ENCODE data around the gene LYAR. TPM values are rescaled to one million over a fixed set of nuclear protein-coding genes. Genes with fewer than 3 reads are reported as not detected.

Gene LYAR
- polyA plus RNA-seq, 1 of the 3 experiments (the other 2 are of a cell fraction) = 11.2 TPM

- Histone ChIP-seq H4K20me1 (ENCODE audit: insufficient read depth) (no peaks in the 10 kb centered on the region), H3K27me3 (ENCODE audit: insufficient read depth) (no peaks in the 10 kb centered on the region), H3K9me2 (no peaks in the 10 kb centered on the region), H3K4me3 (ENCODE audit: low read depth in 2 of 2, low read length in 1 of 2) (no peak overlapping the region), H3K9me3 (no peaks in the 10 kb centered on the region), H3F3A (replicated peaks; ENCODE audit: insufficient read depth) (peaks cover 5% of the 10 kb centered on the region), H3K9ac (no peak overlapping the region), H3K4me2 (no peak overlapping the region), H2AFZ (ENCODE audit: low read depth) (no peak overlapping the region), H3K4me1 (ENCODE audit: control insufficient read depth in 1 of 2, insufficient read depth in 2 of 2, low read depth in 1 of 2, low read length in 1 of 2) (no peaks in the 10 kb centered on the region), H3K36me3 (replicated peaks in 1 of 2; ENCODE audit: control insufficient read depth in 1 of 2, insufficient read depth in 2 of 2, low read length in 1 of 2) (no peaks in the 10 kb centered on the region), H3K27ac (ENCODE audit: low read depth in 2 of 2, low read length in 1 of 2) (no peak overlapping the region), H3K79me2 (ENCODE audit: insufficient read depth) (no peaks in the 10 kb centered on the region)
- 68% methylated on average over 6 of the region's 6 CpGs for WGBS (ENCODE audit: low lambda C conversion rate)
- CTCF ChIA-PET = interaction anchor here (1.2 to 1.5 kb wide), 2 partner anchors 63 to 81 kb away, joined by 3 to 5 read pairs; no protein-coding TSS in a partner anchor
- POLR2A ChIA-PET = no interaction called here
- no peak for DNase-seq
- no peak for TF ChIP-seq MEF2A (IDR thresholded peaks at IDR 0.05; ENCODE audit: borderline replicate concordance, low read depth)
- TF ChIP-seq JUND (IDR thresholded peaks at IDR 0.05) = no peak
- no peak for TF ChIP-seq USF2 (IDR thresholded peaks at IDR 0.05; ENCODE audit: borderline replicate concordance, low read depth, low read length)
- TF ChIP-seq POLR2AphosphoS5 (IDR thresholded peaks at IDR 0.05; ENCODE audit: low read depth, low read length) = no peak
- no peak for TF ChIP-seq ELF1 (IDR thresholded peaks at IDR 0.05)
- TF ChIP-seq USF1 (IDR thresholded peaks at IDR 0.05; ENCODE audit: borderline replicate concordance, low read depth) = no peak
- no peak for TF ChIP-seq TCF12 (IDR thresholded peaks at IDR 0.05)
- no peak for TF ChIP-seq EZH2phosphoT487 (IDR thresholded peaks at IDR 0.05; ENCODE audit: borderline replicate concordance, low read depth)
- TF ChIP-seq FOSL2 (IDR thresholded peaks at IDR 0.05; ENCODE audit: borderline replicate concordance, low read depth) = no peak
- no peak for TF ChIP-seq FOXM1 (IDR thresholded peaks at IDR 0.05; ENCODE audit: low read depth)
- TF ChIP-seq EP300 (IDR thresholded peaks at IDR 0.05; ENCODE audit: borderline replicate concordance in 1 of 2, low read depth in 1 of 2, low read length in 1 of 2) = no peak
- no peak for TF ChIP-seq FOXJ3 (CRISPR knock-in tag; IDR thresholded peaks at IDR 0.05)
- TF ChIP-seq RCOR1 (IDR thresholded peaks at IDR 0.05; ENCODE audit: low read length) = no peak
- TF ChIP-seq, protein P1, sequence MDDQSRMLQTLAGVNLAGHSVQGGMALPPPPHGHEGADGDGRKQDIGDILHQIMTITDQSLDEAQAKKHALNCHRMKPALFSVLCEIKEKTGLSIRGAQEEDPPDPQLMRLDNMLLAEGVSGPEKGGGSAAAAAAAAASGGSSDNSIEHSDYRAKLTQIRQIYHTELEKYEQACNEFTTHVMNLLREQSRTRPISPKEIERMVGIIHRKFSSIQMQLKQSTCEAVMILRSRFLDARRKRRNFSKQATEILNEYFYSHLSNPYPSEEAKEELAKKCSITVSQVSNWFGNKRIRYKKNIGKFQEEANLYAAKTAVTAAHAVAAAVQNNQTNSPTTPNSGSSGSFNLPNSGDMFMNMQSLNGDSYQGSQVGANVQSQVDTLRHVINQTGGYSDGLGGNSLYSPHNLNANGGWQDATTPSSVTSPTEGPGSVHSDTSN (IDR thresholded peaks at IDR 0.05) = no peak
- TF ChIP-seq, protein P2, sequence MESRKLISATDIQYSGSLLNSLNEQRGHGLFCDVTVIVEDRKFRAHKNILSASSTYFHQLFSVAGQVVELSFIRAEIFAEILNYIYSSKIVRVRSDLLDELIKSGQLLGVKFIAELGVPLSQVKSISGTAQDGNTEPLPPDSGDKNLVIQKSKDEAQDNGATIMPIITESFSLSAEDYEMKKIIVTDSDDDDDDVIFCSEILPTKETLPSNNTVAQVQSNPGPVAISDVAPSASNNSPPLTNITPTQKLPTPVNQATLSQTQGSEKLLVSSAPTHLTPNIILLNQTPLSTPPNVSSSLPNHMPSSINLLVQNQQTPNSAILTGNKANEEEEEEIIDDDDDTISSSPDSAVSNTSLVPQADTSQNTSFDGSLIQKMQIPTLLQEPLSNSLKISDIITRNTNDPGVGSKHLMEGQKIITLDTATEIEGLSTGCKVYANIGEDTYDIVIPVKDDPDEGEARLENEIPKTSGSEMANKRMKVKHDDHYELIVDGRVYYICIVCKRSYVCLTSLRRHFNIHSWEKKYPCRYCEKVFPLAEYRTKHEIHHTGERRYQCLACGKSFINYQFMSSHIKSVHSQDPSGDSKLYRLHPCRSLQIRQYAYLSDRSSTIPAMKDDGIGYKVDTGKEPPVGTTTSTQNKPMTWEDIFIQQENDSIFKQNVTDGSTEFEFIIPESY (IDR thresholded peaks at IDR 0.05; ENCODE audit: borderline replicate concordance, low read depth) = no peak
- no peak for TF ChIP-seq RFX5 (IDR thresholded peaks at IDR 0.05; ENCODE audit: low read length)
- no peak for TF ChIP-seq NFIC (IDR thresholded peaks at IDR 0.05; ENCODE audit: borderline replicate concordance)
- TF ChIP-seq SIN3A (IDR thresholded peaks at IDR 0.05; ENCODE audit: borderline replicate concordance, low read depth, low read length) = no peak
- TF ChIP-seq CHD2 (IDR thresholded peaks at IDR 0.05; ENCODE audit: low read length, partially characterized antibody) = no peak
Measured at GRCh38 chr4:4254666-4255065, 35.3 kb downstream of the LYAR start.

Measured in SK-N-SH (cell line).